HK-2 (cell line): ENCODE data around the gene KRTAP2-3.

Experiments used
- DNase-seq: peaks from one replicate; pipeline ENCODE4 v3.0.0-alpha.2; 2018; ENCODE audit not compliant: unreplicated experiment

The KRTAP2-3 gene

GRCh38 chr17:41029633-41030245 lies 30.2 kb downstream of the KRTAP2-3 start, which contains the start of gene KRTAP1-4:
KRTAP1-4 (minus strand) TSS chr17:41030195; CDS start chr17:41030078, 117 bp downstream.
- DNase-seq: no peak

- no peak for DNase-seq
These were observed 33.0 kb downstream of the KRTAP2-3 start, which contains the start of gene KRTAP1-5 for GRCh38 chr17:41026715-41027471. KRTAP1-5 (minus strand) TSS chr17:41027208; CDS start chr17:41027155, 53 bp downstream.

DNA sequence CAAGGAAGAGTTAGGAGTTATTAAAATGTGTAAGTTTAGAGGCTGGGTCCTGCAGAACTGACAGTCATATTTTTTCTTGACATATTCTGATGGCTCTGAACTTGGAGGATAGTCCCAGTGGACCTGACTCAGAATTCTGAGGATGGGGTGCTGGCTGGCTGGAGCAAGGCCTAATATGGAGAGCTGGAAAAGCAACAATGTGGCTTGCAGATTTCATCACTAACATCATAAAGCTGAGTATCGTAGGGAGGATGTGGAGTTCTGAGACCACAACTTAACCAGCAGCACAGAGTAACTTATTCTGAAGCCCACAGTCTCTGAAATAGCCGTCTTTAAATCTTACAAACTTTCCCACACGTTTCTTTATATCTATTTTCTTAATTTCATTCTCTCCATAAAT lies 35.2 kb downstream of the KRTAP2-3 start:
- DNase-seq: no peak

DNA sequence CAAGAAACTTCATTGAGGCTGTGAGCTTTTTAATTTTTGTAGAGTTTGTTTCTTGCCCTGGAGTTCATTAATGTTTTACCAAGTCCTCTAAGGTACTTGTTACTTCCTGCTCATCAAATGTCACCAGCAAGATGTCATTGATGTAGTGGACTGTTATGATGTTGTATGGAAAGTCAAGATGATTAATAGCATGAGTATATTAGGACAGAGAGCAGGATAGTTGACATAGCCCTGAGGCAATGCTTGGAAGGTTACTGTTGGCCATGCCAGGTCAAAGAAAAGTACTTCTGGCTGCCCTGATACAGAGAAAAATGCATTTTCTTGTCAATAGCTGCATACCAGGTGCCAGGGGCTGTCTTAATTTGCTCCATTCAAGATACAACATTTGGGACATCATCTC lies 39.6 kb downstream of the KRTAP2-3 start:
- DNase-seq: no peak

- no peak for DNase-seq
These were observed 40.5 kb downstream of the KRTAP2-3 start for GRCh38 chr17:41019415-41019814.

DNA sequence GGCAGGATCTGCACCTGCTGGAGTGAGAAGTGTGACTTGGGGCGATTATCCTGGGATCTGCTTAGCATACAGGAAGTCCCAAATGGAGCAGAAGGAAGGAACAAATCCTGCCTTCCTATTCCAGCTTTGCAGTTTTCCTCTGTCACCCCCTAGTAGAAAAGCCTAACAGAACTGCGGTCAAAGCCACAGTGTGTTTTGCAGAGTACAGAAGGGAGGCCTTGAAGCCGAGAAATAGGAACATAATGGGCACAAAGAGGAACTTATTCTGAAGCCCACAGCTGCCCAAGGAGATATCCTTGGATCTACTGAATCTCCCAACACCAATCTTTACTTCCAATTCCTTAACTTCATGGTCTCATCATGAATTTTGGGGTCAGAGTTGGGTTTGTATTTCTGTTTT lies 41.4 kb downstream of the KRTAP2-3 start:
- DNase-seq: no peak

DNA sequence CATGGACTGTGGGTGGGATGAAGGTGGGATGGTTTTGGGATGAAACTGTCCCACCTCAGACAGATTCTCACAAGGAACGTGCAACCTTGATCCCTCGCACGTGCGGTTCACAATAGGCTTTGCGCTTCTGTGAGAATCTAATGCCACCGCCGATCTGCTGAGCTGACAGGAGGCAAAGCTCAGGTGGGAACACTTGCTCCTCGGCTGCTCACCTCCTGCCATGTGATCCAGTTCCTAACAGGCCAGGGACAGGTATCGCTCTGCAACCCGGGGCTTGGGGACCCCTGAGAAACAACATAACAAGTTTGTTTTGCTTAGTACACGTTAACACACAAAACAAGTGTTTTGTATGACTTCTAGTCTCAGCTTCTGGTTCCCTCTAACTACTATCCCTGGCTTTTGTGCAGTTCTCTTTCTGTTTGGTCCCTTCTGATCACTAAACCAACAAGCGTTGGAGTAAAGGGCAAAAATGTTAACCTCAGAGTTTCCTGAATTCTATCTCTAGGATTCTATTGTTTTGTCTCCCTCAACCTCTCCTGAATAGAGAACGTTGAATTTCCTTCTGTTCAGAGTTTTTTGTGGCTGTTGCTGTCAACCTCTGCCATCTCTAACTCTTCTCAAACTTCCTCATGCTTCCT lies 43.2 kb downstream of the KRTAP2-3 start:
- DNase-seq: no peak

DNA sequence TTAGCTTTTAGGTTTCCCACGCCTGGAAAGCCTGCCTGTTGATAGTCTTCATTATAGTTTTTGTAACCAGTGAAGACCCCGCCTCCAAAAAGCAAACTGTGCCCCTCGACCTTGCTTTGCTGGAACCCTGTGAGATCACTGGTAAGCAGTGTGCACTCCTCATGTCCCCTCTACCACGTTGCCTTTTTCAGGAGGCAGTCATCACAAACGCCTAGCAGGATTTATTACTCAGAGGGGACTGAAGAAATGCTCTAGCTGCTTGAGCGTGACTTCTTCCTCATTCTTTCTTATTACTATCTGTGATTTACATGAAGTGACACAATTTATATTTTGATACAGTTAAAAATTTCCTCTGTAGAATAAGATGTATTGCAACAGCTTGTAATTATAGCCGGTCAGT lies 44.5 kb downstream of the KRTAP2-3 start:
- DNase-seq: no peak

DNA sequence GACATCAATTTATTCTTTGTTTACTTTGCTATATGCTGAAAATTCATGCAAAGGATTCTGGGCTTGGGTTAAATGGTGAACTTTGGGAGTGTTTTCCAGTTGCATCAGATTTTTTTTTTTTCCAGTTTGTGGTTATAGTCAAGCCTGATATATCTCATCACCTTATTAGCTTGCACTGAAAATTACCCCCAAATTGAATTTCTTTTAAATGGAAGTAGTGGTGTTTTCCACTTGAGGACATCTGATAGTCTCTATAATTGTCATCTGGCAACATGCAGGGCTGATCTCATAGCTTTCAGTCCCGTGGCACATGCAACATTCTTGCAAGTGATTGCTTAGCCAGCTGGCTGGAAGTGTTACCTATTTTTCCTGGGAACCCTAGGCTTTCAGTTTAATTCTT lies 46.3 kb downstream of the KRTAP2-3 start:
- DNase-seq: no peak

- DNase-seq: no peak
These were observed 46.7 kb downstream of the KRTAP2-3 start for GRCh38 chr17:41013181-41013580.

GRCh38 chr17:41012326-41013120 lies 47.4 kb downstream of the KRTAP2-3 start:
- no peak for DNase-seq

DNA sequence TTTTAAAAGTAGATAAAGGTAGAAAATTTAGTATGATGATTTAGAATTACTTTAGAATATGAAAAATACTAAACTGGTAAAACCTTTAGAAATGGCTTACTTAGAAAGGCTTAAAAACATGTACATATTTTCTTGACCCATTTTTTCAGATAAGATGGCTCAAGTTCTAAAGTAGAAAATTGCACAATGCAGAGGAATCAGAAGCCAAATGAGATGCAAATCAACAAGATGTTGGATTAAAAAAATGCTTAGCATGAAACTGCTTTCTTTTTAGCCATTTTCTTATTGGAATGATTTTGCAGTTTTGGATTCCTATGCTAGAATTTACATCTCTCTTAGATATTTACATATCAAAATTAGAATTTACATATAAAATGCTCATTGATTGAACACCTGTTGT lies 49.5 kb downstream of the KRTAP2-3 start:
- no peak for DNase-seq

DNA sequence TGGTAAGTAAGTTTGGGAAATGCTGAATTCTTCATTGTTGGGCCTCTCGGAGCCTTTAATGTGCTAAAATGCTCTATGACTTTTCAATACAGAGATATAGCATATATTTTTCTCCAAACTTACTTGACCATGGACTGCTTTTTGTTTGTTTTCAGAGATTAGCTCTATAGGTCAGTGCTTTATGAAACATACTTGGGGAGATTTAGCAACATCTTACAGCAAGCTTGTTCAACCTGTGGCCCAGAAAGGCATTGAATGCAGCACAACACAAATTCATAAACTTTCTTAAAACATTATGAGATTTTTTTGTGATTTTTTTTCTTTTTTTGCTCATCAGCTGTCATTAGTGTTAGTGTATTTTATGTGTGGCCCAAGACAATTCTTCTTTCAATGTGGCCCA lies 50.0 kb downstream of the KRTAP2-3 start:
- DNase-seq: no peak

DNA sequence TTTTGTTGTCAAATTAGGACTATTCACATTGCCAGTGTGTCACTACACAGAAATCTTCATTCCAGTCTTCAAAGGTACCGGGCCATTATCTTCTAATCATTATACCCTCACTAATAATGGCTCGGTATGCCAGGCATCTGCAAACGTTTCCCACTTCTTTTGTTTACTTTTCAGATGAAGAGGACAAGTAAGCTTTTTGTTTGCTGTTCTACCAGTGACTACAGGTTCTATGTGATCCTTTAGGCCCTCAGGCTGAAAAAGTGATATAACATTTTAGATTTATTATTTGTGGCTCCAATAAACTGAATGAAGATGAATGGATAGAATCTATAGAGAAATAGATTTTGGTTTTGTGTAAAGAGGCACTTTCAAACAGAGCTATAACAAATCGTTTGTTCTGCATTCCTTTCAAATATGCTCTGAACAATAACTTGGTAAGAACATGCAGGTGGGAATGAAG lies 50.6 kb downstream of the KRTAP2-3 start:
- no peak for DNase-seq
